ENCODE data around the gene PPP2CA. TPM values are rescaled to one million over a fixed set of nuclear protein-coding genes. Genes with fewer than 3 reads are reported as not detected.

Gene PPP2CA
- total and polyA plus RNA-seq, 9 of the 15 experiments (the other 6 are each of a cell fraction or from before 2014, with no cell fraction given), result 23.0 to 257 (median 109) TPM

GRCh38 chr5:134146651-134147518 is 79.0 kb downstream of the PPP2CA start:
- Histone ChIP-seq H3K27ac (ENCODE audit: extremely low read depth, low read depth, low read length) (no peak overlapping the region), H3K9me1 (ENCODE audit: control insufficient read depth, insufficient read depth, low read length) (no peaks in the 10 kb centered on the region), H3K36me3 (ENCODE audit: control insufficient read depth, insufficient read depth, low read length) (peaks cover 91% of the 10 kb centered on the region), H3K9ac (ENCODE audit: insufficient read depth in 1 of 2, low read depth in 2 of 2, low read length in 2 of 2) (no peak overlapping the region), H2AFZ (ENCODE audit: low read depth, low read length) (no peak overlapping the region), H3K4me2 (ENCODE audit: insufficient read depth, low read length) (no peak overlapping the region), H3K27me3 (ENCODE audit: control insufficient read depth in 2 of 2, insufficient read depth in 2 of 2, low read length in 2 of 2) (no peaks in the 10 kb centered on the region), H3K4me1 (replicated peaks in 1 of 2; ENCODE audit: control insufficient read depth in 2 of 2, insufficient read depth in 2 of 2, low read length in 2 of 2) (peaks cover 0 to 13% of the 10 kb centered on the region in 2 experiments; a peak in 2 of 5 replicates), H3K9me3 (replicated peaks; ENCODE audit: control insufficient read depth, insufficient read depth, low read depth, low read length) (no peaks in the 10 kb centered on the region), H3K4me3 (no peak overlapping the region), H4K20me1 (replicated peaks; ENCODE audit: control insufficient read depth, insufficient read depth, low read length) (peaks cover 29% of the 10 kb centered on the region), H3K79me2 (ENCODE audit: control insufficient read depth, insufficient read depth, low read length) (peaks cover 31% of the 10 kb centered on the region; the same call in 2 of the 3 replicates)
- ChIA-PET CTCF (ENCODE audit: low intra/inter-chr PET ratio) (interaction anchor here (2.5 kb wide), 1 partner anchor 108 kb away, joined by 22 read pairs; no protein-coding TSS in a partner anchor), POLR2A (interaction anchor here (0.6 to 1.8 kb wide), 7 partner anchors 8 to 136 kb away, joined by 3 to 14 read pairs (median 5); partner anchors contain the start of gene SKP1)
- TSS peak; percentile 50 for BruUV-seq (replicated peaks)
- TF ChIP-seq ZEB2 (IDR thresholded peaks at IDR 0.05) (no peak), POLR2AphosphoS5 (IDR thresholded peaks at IDR 0.05; ENCODE audit: control insufficient read depth, insufficient read depth, low read depth, low read length) (peak; percentile 26; the same call in 1 of the 2 replicates), LEF1 (IDR thresholded peaks at IDR 0.05) (no peak), MTA2 (IDR thresholded peaks at IDR 0.05; ENCODE audit: low read depth) (no peak), ZNF707 (CRISPR knock-in tag; conservative IDR thresholded peaks at IDR 0.05) (no peak), CTCFL (IDR thresholded peaks at IDR 0.05; ENCODE audit: borderline replicate concordance, insufficient read depth, low read depth, low read length, poor library complexity, severe bottlenecking) (no peak), PHF21A (IDR thresholded peaks at IDR 0.05; ENCODE audit: borderline replicate concordance, low read depth) (no peak)
- TF ChIP-seq, protein P1, sequence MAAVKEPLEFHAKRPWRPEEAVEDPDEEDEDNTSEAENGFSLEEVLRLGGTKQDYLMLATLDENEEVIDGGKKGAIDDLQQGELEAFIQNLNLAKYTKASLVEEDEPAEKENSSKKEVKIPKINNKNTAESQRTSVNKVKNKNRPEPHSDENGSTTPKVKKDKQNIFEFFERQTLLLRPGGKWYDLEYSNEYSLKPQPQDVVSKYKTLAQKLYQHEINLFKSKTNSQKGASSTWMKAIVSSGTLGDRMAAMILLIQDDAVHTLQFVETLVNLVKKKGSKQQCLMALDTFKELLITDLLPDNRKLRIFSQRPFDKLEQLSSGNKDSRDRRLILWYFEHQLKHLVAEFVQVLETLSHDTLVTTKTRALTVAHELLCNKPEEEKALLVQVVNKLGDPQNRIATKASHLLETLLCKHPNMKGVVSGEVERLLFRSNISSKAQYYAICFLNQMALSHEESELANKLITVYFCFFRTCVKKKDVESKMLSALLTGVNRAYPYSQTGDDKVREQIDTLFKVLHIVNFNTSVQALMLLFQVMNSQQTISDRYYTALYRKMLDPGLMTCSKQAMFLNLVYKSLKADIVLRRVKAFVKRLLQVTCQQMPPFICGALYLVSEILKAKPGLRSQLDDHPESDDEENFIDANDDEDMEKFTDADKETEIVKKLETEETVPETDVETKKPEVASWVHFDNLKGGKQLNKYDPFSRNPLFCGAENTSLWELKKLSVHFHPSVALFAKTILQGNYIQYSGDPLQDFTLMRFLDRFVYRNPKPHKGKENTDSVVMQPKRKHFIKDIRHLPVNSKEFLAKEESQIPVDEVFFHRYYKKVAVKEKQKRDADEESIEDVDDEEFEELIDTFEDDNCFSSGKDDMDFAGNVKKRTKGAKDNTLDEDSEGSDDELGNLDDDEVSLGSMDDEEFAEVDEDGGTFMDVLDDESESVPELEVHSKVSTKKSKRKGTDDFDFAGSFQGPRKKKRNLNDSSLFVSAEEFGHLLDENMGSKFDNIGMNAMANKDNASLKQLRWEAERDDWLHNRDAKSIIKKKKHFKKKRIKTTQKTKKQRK (IDR thresholded peaks at IDR 0.05; ENCODE audit: borderline replicate concordance, low read depth, low read length), result no peak
- in situ Hi-C loops (cut with MboI) (loop anchor here (5.0 kb wide), 1 partner anchor 105 kb away; no protein-coding TSS in a partner anchor), intact Hi-C loops (cut with micrococcal nuclease) (loop anchor here (1.0 kb wide), 1 partner anchor 108 kb away; no protein-coding TSS in a partner anchor)
- ATAC-seq (no peak), DNase-seq (ENCODE audit: extremely low read depth in 1 of 4, low spot score in 3 of 4) (no peak), FAIRE-seq (no peak)
- WGBS (ENCODE audit: insufficient coverage, low coverage, missing lambda C conversion rate), result 97% methylated on average over 3 of the region's 4 CpGs

Measured in K562 (cell line).